IMR-90 (cell line): ENCODE measurements around the gene SLC35D1.

Experiments used
- POLR2A ChIP-seq: IDR thresholded peaks from 2 replicates; pipeline ENCODE4 v1.6.1; 2012; ENCODE audit warnings: mild to moderate bottlenecking, low read depth, low read length
- SMC3 ChIP-seq: fragments of 150-350 bp; IDR thresholded peaks from 2 replicates; pipeline ENCODE4 v1.6.1; 2016; ENCODE audit warnings: low read depth, mild to moderate bottlenecking, antibody characterized with exemption, low read length, moderate library complexity
- TF ChIP-seq, protein P1 (sequence below): fragments of 150-350 bp; IDR thresholded peaks from 2 replicates; pipeline ENCODE4 v1.6.1; 2016; ENCODE audit warnings: low read depth, mild to moderate bottlenecking, low read length, moderate library complexity, borderline replicate concordance

- no peak for TF ChIP-seq POLR2A
- TF ChIP-seq, protein P1, sequence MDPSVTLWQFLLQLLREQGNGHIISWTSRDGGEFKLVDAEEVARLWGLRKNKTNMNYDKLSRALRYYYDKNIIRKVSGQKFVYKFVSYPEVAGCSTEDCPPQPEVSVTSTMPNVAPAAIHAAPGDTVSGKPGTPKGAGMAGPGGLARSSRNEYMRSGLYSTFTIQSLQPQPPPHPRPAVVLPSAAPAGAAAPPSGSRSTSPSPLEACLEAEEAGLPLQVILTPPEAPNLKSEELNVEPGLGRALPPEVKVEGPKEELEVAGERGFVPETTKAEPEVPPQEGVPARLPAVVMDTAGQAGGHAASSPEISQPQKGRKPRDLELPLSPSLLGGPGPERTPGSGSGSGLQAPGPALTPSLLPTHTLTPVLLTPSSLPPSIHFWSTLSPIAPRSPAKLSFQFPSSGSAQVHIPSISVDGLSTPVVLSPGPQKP, result no peak
- no peak for TF ChIP-seq SMC3
Measured at GRCh38 chr1:67084765-67085318, 30.9 kb upstream of the SLC35D1 start.
